Activated CD8-positive, alpha-beta memory T cell treated with anti-CD3 and anti-CD28 coated beads, Interleukin-2, amount 50 U/mL, for 48 hours (primary cell): ENCODE measurements around the gene SYPL1.

Experiments used
- DNase-seq: peaks from one replicate; pipeline ENCODE4 v3.0.0-alpha.2; 2020

The SYPL1 gene

GRCh38 chr7:106064771-106065574 is 47.1 kb downstream of the SYPL1 start:
- DNase-seq: no peak

- DNase-seq: peak; percentile 7
These were observed 47.8 kb downstream of the SYPL1 start for GRCh38 chr7:106064316-106064715.

DNA sequence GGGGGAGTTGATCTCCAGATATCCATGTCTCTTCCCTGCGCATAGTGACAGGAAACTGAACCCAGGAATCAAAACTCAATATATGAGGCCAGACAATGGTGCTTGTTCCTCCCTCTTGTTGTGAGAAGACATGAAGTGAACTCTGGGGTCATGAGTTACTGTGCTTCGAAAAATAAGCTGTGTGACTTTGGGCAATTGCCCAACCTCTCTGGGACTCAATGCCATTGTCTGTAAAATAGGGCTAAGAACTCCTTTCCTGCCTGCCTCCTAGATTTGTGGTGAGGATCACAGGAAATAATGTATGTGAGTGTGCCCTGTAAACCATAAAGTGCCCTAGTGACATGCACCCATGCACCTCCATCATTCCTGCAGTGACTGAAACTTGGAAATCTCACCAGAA is 48.4 kb downstream of the SYPL1 start:
- peak; percentile 17 for DNase-seq

DNA sequence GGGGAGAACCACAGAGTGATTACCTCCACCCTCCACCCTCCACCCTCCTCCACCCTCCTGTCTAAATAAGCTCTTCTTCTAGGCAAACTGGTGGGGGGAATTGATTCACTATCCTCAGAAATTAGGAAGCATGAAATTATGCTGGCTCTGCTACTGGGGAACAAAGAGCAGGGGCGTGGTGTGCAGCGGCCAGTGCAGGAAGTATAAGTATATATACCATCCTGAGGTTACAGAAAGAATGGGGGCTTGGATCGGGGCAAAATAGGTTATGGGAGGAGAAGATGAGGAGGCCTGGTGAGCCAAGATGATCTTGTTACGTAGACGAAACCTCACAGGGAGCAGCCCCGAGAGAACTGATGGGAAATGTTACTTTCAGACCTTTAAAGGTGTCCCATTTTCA is 49.1 kb downstream of the SYPL1 start:
- DNase-seq: peak; percentile 22

DNA sequence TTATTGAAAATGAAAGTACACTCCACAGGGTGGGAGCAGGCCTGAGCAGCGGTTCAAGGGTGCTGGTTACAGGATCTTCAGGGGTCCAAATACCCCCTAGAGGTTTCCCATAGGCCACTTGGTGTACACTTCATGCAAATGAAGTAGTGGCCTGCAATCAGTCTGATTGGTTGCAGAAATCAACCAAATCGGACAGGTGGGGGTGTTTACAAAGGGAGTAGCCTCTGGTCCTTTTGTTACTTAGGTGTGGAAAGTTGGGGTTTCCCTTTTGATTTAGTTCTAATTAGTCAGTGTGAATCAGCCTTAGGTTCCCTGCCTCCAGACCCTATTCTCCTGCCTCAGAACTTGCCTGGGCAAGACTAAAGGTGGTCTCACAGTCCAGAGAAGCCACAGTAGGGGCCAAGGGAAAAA is 49.6 kb downstream of the SYPL1 start:
- peak; percentile 34 for DNase-seq

GRCh38 chr7:106062006-106062405 is 50.1 kb downstream of the SYPL1 start:
- DNase-seq: peak; percentile 53

- no peak for DNase-seq
These were observed 50.7 kb downstream of the SYPL1 start for GRCh38 chr7:106061301-106061979.

- DNase-seq: no peak
These were observed 51.7 kb downstream of the SYPL1 start for GRCh38 chr7:106060394-106060920.

- no peak for DNase-seq
These were observed 52.6 kb downstream of the SYPL1 start for GRCh38 chr7:106059556-106059955.

- DNase-seq: no peak
These were observed 53.2 kb downstream of the SYPL1 start for GRCh38 chr7:106058928-106059324.

- DNase-seq: no peak
These were observed 53.9 kb downstream of the SYPL1 start for GRCh38 chr7:106057962-106058927.

DNA sequence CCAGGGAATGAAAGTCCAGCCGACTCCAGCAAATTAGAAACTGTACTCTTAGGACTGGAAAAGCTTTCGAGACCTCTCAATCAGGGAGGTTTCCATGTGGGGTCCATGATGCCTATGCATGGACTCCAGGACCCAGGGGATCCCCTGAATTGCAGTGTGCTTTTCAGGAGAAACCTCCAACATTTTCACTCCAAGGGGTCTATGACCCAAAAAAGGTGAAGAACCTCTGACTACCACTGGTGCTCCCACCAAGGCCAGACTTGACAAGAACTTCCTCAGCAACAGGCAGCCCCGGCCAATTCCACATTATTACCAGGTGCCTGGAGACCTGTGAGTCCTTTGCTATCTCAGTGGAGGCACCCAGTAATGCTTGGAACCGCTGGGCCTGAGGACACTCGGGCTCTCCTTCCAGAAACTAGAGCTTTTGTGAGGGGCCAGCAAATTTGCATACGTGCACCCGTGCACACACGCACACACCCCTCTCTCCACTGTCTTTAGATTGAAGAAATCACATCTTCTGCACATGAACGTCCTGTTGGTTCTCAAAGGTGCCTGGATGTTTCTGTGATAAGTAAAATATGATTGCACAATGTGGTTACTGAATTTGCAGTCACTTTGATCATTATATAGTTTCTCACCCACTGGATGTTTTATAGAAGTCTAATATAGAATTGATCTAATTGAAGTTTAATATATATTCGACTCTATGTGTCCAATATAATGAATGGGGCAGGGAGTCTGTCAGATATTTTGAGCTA is 54.7 kb downstream of the SYPL1 start:
- no peak for DNase-seq

DNA sequence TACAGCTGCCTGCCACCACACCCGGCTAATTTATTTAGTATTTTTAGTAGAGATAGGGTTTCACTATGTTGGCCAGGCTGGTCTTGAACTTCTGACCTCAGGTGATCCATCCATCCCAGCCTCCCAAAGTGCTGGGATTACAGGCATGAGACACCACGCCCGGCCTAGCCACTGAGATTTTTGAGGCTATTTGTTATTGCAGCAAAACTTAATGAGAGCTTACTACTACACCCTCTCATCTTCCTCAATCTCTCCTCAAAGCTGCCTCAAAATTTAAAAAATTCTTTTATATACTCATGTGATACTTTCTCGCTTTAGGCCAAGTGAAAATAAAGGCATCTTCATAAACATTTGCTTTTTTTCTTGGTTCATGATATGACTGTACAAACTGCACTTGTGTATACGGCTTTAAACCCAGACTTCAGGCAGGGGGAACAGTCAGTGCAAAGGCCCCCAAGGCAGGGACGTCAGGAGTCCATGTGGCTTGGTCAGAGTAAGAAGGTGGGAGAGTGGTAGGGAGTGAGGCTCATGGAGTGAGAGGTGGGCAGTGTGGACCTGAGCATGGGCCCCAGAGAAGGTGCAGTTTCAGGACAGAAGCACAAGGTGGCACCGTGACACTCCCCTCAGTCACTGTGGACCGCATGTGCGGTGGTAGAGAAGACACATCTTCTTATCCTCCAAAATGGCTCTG is 55.5 kb downstream of the SYPL1 start:
- peak; percentile 81 for DNase-seq

GRCh38 chr7:106054971-106055532 is 57.1 kb downstream of the SYPL1 start:
- no peak for DNase-seq

DNA sequence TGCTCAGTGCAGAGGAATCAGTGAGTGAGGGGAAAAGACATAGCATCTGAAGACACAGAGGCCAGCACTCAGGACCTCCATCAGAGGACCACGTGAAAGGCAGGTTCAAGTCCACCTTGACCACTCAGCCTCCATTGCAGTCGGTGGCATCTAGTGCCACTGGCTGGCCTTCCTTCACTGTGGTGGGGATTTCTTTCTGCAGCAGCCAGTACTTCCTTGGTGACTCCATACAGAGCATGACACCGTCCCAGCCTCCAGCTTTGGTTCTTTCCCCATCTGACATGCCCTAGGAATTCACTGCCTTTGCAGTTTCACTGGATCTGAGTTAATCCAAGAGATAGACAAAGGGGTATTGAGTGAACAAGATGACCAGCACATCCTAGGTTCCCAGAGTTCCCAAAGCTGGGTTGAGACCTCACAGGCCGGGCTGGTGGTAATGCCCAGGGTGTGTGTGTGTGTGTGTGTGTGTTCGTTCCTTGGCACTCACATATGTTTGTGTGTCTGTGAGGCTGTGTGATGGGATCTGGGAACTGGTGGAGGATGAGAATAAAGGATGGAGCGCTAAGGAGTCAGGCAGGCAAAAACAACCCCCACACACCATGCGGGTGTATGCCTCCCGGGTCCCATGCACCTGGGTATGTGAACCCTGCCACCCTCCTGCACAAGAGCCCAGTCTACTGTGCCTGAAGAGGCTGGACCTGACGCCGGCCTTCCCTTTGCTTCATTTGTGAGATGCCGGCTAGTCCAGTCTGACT is 57.8 kb downstream of the SYPL1 start:
- DNase-seq: no peak

DNA sequence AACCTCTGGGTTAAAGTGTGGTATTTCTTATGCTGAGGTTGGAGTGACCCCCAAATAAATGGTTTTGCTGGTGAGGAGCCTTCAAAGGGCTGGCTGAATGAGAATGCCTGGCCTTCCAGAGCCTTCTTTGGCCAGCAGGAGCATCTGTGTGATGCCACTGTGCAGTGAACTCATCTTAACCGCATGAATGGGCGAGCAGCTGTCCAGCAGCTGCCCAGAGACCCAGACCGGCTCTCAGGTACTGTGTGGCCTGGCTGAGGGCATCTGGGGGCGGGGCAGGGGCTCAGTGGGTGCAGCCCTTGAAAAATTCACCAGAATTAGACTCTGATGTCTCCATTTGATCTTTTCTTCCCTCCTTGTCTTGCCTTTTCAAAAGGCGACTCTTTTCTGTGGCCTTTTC is 59.0 kb downstream of the SYPL1 start:
- DNase-seq: no peak

DNA sequence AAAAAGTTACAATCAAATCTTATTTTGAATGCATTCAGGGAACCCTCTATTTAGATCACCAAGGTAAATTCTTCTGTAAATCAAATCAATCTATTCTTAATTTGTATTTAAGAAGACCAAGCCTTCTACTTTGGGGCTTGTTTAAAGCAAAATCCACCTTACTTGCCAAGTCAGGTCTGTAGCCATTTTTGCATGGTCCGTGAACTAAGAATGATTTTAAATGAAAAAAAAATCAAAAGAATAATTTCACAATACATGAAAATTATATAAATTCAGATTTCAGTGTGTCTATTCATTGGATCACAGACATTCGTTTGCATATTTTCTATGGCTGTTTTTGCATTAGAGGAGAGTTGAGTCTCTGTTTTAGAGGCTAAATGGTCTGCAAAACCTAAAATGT is 59.4 kb downstream of the SYPL1 start:
- no peak for DNase-seq

GRCh38 chr7:106050746-106051117 is 61.4 kb downstream of the SYPL1 start:
- DNase-seq: no peak

GRCh38 chr7:106050002-106050745 is 61.9 kb downstream of the SYPL1 start:
- no peak for DNase-seq
